Sciatic nerve (tissue), 2 donors: Measurements from ENCODE around the gene RHPN2. TPM values are rescaled to one million over a fixed set of nuclear protein-coding genes. Genes with fewer than 3 reads are reported as not detected.

Experiments used
- ATAC-seq: fragments of 200-7000 bp; cut with Tn5 transposase; one replicate; pipeline ENCODE4 v1.9.1; 2020; ENCODE audit warnings: mild to moderate bottlenecking, moderate library complexity
- DNase-seq: peaks from one replicate; pipeline ENCODE4 v3.0.0-alpha.2; 2020; ENCODE audit warnings: low spot score
- intact Hi-C: fragments of 100-400 bp; cut with DNase I; formaldehyde crosslinking; loops from one replicate; pipeline ENCODE4 v1.14.2; 2022
- total RNA-seq: library from RNA; stranded (reverse); fragmentation: NEBNext Ultra II Directional; extraction: Animal tissue kit (Norgen Biotek cat#: 25700); gene quantifications from one replicate; pipeline ENCODE4 v1.2.1, GENCODE V29; 2021
- donor health status: DM: no; HTN: no; CAD: no.
- donor health status: DM: no; HTN: no; CAD: no.

RHPN2 gene
- total RNA-seq = 4.5 TPM

DNA sequence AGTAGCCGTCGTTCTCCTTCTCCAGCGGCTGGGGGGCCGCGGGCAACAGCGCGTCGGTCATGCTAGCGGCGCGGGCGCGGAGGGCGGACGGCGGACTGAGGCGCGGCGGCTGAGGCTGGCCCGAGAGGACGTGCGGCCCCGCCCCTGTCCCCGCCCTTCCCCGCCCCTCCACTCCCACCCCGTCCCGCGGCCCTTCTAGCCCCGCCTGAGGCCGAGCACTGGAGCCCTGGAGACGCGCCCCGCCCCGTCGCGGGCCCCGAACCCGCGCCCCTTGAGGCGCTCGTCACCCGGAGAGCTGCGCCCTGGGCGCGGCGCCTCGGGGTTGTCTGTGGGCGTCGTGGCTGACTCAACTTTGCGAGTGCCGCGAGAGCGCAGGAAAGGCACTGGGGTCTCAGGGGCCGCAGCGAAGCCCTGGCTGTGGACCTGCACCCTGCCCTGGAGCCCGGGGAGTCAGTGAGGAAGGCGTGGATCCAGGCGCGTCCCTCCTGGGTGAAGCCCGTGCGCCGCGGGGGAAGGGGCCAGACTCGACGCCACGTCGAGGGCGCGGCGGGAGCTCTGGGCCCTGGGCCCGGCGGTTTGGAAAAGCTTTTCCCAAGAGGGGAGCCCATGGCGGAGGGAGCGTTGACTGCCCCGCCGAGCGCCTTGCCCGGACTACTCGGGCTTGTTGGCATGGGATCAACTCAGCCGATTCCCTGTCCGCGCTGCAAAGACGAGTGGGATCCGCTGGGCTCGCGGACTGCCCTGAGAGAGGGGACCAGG lies at the start of gene RHPN2:
Gene RHPN2 (minus strand): TSS at position 97 of the 759 bp plus-strand sequence. CDS start 36 bp downstream, at position 61.
- DNase-seq (peak; percentile 77), ATAC-seq (peak; percentile 88)
- intact Hi-C loops = no loop called here

DNA sequence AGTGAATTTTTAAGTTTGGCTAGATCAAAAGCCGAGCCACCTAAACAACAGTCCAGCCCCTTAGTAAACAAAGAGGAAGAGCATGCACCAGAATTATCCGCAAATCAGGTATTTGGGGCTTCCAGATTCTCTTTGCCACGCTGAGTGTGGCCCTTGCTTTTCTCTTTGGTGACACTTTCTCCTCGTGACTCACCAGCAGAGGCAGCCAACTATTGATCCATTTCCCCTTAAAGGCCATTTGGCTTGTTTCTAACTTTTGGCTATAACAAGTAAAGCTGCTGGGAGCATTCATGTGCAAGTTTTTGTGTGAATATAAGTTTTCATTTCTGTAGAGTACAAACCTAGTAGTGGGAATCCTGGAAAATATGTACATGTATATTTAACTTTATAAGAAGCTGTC lies 49.6 kb upstream of the RHPN2 start:
- intact Hi-C loops = no loop called here
- ATAC-seq = no peak
- DNase-seq = no peak

DNA sequence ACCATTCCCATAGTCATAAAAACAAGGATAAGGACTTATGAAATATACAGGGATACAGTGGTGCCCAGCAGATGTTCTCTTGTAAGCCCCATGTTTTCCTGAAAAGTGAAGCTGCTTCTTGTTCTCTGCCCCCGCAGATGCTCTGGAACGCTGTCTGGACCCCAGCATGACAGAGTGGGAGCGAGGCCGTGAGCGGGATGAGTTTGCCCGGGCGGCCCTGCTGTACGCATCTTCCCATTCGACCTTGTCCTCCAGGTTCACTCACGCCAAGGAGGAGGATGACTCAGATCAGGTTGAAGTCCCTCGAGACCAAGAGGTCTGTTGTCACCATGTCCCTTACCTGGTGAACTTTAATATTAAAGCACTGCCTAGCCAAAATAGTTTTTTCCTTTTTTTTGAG lies 46.9 kb upstream of the RHPN2 start:
- ATAC-seq (no peak), DNase-seq (no peak)
- intact Hi-C loops = no loop called here

- intact Hi-C loops = no loop called here
- no peak for DNase-seq
- ATAC-seq = no peak
These were observed 45.6 kb upstream of the RHPN2 start for GRCh38 chr19:33110137-33110910.

DNA sequence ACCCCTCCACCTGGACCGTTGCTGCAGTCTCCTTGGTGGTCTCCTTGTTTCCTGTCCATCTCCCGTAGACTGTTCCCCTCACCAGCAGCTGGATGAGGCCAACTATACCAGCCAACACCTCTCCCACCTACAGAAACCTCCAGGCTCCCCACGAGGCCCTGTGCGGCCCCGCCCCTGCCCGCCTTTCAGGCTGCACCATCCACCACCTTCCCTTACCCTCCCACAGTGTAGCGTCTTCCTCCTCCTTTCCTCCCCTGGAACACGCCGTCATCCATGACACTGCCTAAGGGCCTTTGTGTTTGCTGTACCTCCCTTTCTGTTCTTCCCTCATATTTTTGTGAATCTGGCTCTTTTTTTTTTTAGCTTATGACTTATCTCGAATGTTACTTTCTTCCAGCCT lies 43.5 kb upstream of the RHPN2 start:
- intact Hi-C loops = no loop called here
- DNase-seq (no peak), ATAC-seq (no peak)

DNA sequence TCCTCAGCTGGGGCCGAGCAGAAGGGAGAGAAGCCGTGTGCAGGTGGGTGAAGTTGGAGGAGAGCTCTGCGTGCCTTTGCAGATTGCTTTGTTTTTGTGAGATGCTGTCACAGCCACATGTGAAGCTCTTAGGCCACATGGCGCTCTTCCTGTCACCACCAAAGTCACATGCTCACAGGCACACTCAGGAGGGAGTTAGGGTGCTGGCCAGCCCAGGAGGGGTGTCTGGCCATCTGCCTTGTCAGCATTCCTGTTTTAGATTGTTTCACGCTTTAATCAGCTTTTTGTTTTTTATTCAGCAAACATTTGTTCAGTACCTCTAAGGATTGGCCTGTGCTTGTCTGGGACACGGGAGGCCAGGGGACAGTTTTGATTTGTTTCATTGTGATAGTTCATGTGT lies 38.2 kb upstream of the RHPN2 start:
- ATAC-seq (no peak), DNase-seq (no peak)
- intact Hi-C loops = no loop called here

GRCh38 chr19:33100894-33101644 lies 36.4 kb upstream of the RHPN2 start:
- no peak for ATAC-seq
- no peak for DNase-seq
- intact Hi-C loops = no loop called here

DNA sequence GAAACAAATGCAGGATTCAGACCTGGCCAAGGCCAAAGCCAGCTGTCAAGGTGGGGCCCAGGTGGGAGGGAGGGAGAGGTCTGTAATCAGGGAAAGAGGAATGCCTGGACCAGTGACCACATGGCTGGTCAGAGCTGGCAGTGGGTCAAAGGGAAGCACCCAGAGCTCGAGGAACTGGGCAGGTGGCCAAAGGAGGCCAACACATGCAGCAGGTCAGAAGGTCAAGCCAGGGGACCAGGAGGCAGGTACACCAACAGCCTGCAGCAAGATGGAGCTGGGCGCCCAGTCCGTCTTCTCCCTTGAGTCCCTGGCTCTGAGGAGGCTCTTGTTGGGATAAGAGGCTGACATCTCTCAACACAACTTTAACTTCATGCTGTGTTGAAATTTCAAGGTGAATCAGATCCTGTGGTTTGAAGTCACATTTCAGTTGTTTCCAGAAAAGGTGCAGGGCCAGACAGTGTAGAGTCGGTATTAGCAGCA lies 33.4 kb upstream of the RHPN2 start:
- ATAC-seq = no peak
- intact Hi-C loops = no loop called here

DNA sequence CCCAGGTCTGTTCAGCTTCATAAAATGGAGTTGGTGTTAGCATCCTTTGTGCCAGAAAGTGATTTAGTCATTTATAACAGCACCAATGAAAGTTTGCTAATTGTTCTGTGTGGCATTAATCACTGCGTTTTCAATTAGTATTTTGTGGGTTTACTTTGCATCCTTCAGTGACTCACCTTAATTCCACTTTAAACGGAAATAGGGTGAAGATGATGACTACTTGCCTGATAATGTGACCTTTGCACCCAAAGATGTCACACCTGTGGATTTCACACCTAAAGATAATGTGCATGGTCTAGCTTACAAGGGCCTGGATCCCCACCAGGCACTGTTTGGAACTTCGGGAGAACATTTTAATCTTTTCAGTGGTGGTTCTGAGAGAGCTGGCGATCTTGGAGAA lies 31.3 kb upstream of the RHPN2 start:
- intact Hi-C loops = no loop called here
- ATAC-seq = no peak
- DNase-seq = no peak

More for the DNA sequence above, 33.4 kb upstream of the RHPN2 start:
- DNase-seq = no peak

- ATAC-seq (no peak), DNase-seq (no peak)
- intact Hi-C loops = no loop called here
These were observed 29.9 kb upstream of the RHPN2 start for GRCh38 chr19:33094436-33095067.

DNA sequence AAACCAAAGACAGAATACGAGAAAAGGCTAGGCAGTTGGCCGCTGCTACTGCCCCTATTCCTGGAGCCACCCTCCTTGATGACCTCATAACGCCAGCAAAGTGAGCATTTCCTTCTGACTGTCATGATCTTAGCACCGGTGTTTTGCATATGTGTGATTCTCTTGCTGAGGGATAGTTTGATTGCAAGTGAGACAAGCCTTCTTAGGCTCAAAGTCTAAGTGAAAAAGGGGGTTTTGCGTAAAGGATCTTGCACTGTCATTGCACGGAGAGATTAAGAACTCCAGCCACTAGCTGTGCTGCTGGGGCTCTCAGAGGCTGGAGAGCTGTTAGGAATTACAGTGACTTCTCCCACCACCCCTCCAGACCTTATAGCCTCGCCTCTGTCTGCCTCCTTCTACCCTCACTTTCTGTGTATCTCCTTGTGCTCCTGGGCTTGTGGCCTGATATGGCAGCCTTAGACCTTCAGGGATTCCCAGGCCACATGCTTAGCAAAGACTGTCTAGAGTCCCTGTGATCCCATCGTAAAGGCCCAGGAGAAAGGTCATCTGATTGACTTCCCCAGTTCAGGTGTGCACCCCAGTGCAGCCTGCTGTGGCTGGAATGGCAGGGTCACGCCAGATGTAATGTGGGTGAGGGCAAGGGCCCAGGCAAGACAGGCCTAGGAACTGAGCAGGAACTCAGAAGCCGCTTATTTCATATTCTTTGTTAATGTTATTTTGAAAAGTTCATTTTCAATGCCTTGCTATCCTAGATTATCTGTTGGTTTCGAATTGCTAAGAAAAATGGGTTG lies 28.9 kb upstream of the RHPN2 start:
- ATAC-seq = no peak
- no peak for DNase-seq
- intact Hi-C loops = no loop called here

DNA sequence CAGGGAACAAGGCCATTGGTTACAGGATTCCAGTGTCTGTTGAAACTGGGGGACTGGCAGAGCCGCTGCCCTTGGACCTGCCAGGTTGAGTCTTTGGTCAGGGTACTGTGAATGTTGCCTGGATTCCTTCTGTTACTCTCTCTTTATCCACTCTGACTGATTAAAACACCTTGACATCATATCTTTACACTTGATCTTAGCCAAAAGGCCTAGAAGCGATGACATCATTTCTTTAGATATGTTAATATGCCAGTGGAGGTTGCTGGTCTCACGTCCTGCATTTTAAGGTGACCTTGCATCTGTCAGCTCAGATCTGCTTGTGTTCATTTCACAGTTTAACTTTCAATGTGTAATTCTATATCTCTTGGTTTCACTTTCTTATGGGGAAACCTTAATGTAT lies 25.5 kb upstream of the RHPN2 start:
- ATAC-seq (no peak), DNase-seq (no peak)
- intact Hi-C loops = no loop called here

- intact Hi-C loops = no loop called here
- DNase-seq (no peak), ATAC-seq (no peak)
These were observed 24.3 kb upstream of the RHPN2 start for GRCh38 chr19:33089010-33089409.

DNA sequence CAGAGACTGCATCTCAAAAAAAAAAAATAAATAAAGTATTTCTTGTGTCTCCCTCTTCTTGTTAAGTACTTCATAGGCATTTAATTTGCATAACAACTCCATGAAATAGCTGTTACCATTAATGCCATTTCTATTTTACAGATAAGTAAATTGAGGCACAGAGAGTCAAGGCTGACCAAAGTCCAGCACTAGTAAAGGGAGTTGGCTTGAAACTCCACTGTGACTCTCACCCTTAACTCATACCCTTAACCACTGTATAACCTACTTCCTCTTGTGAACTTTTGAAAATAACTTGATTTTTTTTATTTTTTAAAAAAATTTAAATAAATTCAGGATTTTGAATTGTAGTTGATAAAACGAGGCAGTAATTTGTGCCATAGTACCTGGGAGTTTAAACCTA lies 22.3 kb upstream of the RHPN2 start:
- no peak for DNase-seq
- ATAC-seq = no peak
- intact Hi-C loops = no loop called here

DNA sequence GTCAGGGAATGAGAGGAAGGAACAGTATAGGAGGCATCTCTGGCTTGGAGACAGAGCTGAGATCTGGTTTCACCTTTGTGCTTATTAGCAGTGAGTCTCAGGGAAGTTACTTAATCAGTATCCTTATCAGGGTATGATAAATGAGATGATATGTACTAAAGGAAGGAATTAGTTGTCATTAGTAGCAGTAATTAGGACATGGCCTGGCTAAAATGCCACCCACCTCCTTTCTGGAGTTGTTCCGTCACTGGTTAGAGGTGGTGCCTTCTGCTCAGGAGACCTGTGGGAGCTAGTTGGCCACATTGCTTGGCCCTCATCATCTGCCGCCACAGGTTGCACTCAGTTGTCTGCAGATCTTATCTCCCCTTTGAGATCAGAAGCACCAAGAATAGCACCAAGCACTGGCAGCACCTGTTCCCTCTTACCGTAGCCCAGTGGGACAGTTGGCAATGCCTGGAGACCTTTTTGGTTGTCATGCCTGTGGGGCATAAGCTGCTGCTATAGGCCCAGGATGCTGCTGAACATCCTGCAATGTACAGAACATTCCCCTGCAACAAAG lies 21.0 kb upstream of the RHPN2 start:
- no peak for DNase-seq
- ATAC-seq = no peak
- intact Hi-C loops = no loop called here

DNA sequence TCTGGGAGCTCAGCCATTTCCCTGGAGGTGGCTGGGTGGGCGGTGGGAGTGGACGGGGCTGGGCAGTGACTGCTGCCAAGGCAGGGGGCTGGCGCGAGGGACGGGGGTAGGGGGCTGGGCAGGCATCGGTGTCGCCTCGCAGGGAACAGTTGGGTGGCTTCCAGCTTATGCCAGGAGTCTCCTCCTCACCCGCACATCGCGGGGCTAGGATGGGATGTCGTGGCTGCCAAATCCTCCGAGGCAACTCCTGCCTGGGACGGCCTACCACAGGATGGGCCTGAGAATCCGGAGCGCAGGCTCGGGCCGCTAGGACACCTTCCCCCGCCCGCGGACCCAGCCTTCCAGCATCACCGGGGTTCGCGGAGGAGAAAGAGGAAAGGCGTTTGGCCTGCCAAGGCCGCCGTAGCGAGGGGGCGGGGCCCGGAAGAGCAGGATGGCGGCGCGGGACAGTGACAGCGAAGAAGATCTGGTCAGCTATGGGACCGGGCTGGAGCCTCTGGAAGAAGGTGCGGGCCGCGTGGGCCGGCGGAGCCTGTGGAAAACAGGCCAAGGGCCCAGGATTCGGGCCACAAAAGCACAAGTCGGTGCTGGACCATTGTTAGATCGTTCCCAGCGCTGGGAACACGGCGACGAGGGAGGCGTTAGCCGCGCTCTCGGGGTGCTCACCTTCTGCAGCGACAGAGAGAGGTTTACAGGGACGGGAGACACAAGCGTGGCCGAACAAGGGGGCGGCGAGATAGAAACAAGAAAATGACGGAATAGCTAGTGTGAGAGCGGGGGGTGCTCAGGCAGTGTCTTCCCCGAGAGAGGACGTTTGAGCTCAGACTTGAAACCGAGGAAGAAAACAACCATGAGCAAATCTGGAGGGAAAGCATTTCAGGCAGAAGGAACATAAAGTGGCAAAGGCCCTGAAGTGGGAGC lies 16.3 kb upstream of the RHPN2 start, which contains the start of gene GPATCH1:
Gene GPATCH1 (plus strand): TSS at position 421 of the 921 bp plus-strand sequence. CDS start 13 bp downstream, at position 434.
- ATAC-seq = peak; percentile 98
- peak; percentile 92 for DNase-seq
- intact Hi-C loops = no loop called here

GRCh38 chr19:33075519-33075918 lies 10.8 kb upstream of the RHPN2 start:
- DNase-seq = no peak
- intact Hi-C loops = no loop called here
- ATAC-seq = no peak
